IgD-negative memory B cell (primary cell): Measurements from ENCODE around the gene PRKN. TPM values are rescaled to one million over a fixed set of nuclear protein-coding genes. Genes with fewer than 3 reads are reported as not detected.

ENCODE experiments used
- H3K27ac Mint-ChIP-seq, 3 donors: one replicate each; pipeline ENCODE4 v1.8.0; 2020 to 2022; ENCODE audit warnings: mild to moderate bottlenecking in 3 of 3, mixed read lengths in 3 of 3, moderate library complexity in 1 of 3
- H3K27me3 Mint-ChIP-seq: one replicate; pipeline ENCODE4 v1.8.0; 2021; ENCODE audit warnings: mixed read lengths
- H3K36me3 Mint-ChIP-seq: one replicate; pipeline ENCODE4 v1.8.0; 2020; ENCODE audit warnings: mild to moderate bottlenecking, mixed read lengths
- H3K4me1 Mint-ChIP-seq, 3 donors: one replicate each; pipeline ENCODE4 v1.8.0; 2020 to 2022; ENCODE audit warnings: mixed read lengths in 3 of 3, mild to moderate bottlenecking in 1 of 3
- H3K4me3 Mint-ChIP-seq, 4 donors: one replicate each; pipeline ENCODE4 v1.8.0; 2020 to 2022; ENCODE audit warnings: mild to moderate bottlenecking in 4 of 4, mixed read lengths in 4 of 4, moderate library complexity in 3 of 4
- H3K9me3 Mint-ChIP-seq, 3 donors: one replicate each; pipeline ENCODE4 v1.8.0; 2020 to 2021; ENCODE audit warnings: mixed read lengths in 3 of 3, mild to moderate bottlenecking in 1 of 3
- polyA plus RNA-seq: library from polyadenylated mRNA; unstranded; fragments of 300-500 nt; fragmentation: Illumina TruSeq; gene quantifications from one replicate; pipeline ENCODE4 v1.2.3, GENCODE V29; 2021

PRKN gene
- polyA plus RNA-seq, 1 donor from 2014 or later, result 0.55 TPM

- H3K9me3 Mint-ChIP-seq, result peaks cover 0 to 2% (median 0%) of the 10 kb centered on the region in 3 donors
- H3K27ac Mint-ChIP-seq, result no peak overlapping the region
- H3K4me3 Mint-ChIP-seq, result no peak overlapping the region
- peaks cover 2% of the 10 kb centered on the region for H3K36me3 Mint-ChIP-seq
- no peaks in the 10 kb centered on the region for H3K27me3 Mint-ChIP-seq
- peaks cover 0 to 2% (median 0%) of the 10 kb centered on the region in 3 donors for H3K4me1 Mint-ChIP-seq
Measured at GRCh38 chr6:161444464-161444863, 1283.1 kb downstream of the PRKN start.

DNA sequence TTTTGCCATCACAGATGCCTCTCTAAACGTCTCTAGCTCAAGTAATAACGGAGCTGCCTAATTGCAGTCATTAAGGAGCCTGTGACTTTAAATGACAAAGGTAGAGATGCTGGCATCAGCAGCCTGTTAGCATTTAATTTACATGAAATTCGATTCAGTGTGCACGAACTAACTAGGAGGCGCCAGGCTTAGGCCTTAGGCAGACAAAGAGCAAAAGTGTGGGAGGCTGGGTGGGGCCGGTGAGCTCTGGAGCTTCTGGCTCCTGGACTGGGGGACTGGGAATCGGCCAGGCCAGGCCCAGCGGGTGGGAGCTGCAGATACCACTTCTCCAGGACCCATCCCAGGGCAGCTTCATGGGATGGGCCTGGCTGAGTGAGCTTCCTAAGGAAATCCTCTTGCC lies 1283.7 kb downstream of the PRKN start:
- Mint-ChIP-seq H3K27ac (no peak overlapping the region), H3K4me3 (no peak overlapping the region), H3K9me3 (peaks cover 0 to 2% (median 0%) of the 10 kb centered on the region in 3 donors), H3K36me3 (peaks cover 2% of the 10 kb centered on the region), H3K4me1 (peaks cover 0 to 2% (median 0%) of the 10 kb centered on the region in 3 donors), H3K27me3 (no peaks in the 10 kb centered on the region)

DNA sequence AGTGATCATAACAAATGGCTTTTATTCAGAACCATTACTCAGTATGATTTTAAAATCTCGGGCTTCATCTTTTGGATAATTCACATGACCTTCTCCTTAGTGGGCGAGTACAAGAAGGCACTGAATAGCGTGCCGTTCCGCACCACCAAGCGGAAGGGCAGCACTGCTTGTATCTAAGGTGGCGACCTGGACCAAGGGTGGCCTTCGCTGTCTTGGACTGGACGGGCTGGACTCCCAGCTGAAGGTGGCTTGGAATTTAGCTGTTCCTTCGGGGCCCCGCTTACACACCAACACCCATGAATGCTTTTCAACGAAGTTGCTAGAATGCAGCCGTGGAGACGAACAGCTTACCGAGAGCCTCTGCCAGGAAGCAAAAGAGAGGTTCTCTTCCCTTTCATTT lies 1285.1 kb downstream of the PRKN start:
- H3K36me3 Mint-ChIP-seq, result peaks cover 2% of the 10 kb centered on the region
- H3K9me3 Mint-ChIP-seq, result no peaks in the 10 kb centered on the region
- H3K27me3 Mint-ChIP-seq, result no peaks in the 10 kb centered on the region
- no peak overlapping the region for H3K27ac Mint-ChIP-seq
- H3K4me3 Mint-ChIP-seq, result no peak overlapping the region
- peaks cover 0 to 2% (median 0%) of the 10 kb centered on the region in 3 donors for H3K4me1 Mint-ChIP-seq

- no peak overlapping the region for H3K27ac Mint-ChIP-seq
- peaks cover 0 to 2% (median 0%) of the 10 kb centered on the region in 3 donors for H3K4me1 Mint-ChIP-seq
- H3K4me3 Mint-ChIP-seq, result no peak overlapping the region
- H3K9me3 Mint-ChIP-seq, result no peaks in the 10 kb centered on the region
- H3K27me3 Mint-ChIP-seq, result no peaks in the 10 kb centered on the region
- H3K36me3 Mint-ChIP-seq, result peaks cover 2% of the 10 kb centered on the region
Measured at GRCh38 chr6:161440299-161440698, 1287.3 kb downstream of the PRKN start.

DNA sequence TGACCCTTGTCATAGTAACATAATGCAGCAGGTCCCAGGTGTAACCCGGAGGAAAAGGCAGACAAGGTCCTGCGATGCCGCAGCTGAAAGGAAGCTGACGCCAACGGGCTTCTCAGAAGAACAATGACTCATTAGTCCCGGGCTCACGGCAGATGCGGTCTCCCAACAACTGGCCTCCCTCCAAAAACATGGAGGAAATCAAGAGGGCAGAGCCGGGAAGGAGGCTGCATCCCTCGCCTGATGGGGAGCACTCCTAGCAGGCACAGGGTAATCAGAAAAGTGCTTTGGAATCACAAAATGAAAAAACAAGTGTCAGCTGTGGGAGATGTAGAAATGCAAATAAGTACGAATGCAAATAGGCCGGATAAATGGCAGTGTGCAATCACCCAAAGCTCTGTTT lies 1288.5 kb downstream of the PRKN start:
- Mint-ChIP-seq H3K4me1 (peaks cover 0 to 2% (median 0%) of the 10 kb centered on the region in 3 donors), H3K4me3 (no peak overlapping the region), H3K27me3 (no peaks in the 10 kb centered on the region), H3K36me3 (no peaks in the 10 kb centered on the region), H3K9me3 (no peaks in the 10 kb centered on the region), H3K27ac (no peak overlapping the region)

DNA sequence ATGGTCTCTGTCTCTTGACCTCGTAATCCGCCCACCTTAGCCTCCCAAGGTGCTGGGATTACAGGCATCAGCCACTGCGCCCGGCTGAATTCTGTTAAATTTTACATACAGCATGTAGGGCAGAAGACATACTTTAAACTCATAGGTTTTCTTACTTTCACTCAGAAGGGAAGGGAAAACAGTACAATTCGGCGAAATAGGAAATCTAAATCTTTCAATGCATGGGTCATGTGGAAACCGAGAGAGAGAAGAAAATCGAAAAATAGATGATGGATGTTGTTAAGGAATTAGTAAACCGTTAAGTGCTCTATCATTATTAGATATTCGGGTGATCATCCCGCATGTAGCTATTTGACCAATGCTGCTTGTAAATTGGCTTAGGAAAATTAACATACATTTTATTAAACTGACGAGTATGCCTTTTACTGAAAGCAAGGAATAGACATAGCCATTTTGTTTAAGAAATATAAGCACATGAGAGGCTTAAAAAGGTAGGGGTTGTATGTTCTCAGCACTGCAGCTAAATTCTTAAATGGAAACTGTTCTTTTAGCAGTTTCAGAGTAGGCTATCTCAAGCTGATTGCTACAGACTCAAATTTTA lies 1289.0 kb downstream of the PRKN start:
- H3K4me1 Mint-ChIP-seq, result peaks cover 0 to 2% (median 0%) of the 10 kb centered on the region in 3 donors
- H3K4me3 Mint-ChIP-seq, result no peak overlapping the region
- no peak overlapping the region for H3K27ac Mint-ChIP-seq
- H3K36me3 Mint-ChIP-seq, result no peaks in the 10 kb centered on the region
- no peaks in the 10 kb centered on the region for H3K9me3 Mint-ChIP-seq
- H3K27me3 Mint-ChIP-seq, result no peaks in the 10 kb centered on the region

- Mint-ChIP-seq H3K9me3 (no peaks in the 10 kb centered on the region), H3K36me3 (no peaks in the 10 kb centered on the region), H3K4me1 (peaks cover 0 to 2% (median 0%) of the 10 kb centered on the region in 3 donors), H3K27me3 (no peaks in the 10 kb centered on the region), H3K4me3 (no peak overlapping the region), H3K27ac (no peak overlapping the region)
Measured at GRCh38 chr6:161437851-161438250, 1289.7 kb downstream of the PRKN start.

DNA sequence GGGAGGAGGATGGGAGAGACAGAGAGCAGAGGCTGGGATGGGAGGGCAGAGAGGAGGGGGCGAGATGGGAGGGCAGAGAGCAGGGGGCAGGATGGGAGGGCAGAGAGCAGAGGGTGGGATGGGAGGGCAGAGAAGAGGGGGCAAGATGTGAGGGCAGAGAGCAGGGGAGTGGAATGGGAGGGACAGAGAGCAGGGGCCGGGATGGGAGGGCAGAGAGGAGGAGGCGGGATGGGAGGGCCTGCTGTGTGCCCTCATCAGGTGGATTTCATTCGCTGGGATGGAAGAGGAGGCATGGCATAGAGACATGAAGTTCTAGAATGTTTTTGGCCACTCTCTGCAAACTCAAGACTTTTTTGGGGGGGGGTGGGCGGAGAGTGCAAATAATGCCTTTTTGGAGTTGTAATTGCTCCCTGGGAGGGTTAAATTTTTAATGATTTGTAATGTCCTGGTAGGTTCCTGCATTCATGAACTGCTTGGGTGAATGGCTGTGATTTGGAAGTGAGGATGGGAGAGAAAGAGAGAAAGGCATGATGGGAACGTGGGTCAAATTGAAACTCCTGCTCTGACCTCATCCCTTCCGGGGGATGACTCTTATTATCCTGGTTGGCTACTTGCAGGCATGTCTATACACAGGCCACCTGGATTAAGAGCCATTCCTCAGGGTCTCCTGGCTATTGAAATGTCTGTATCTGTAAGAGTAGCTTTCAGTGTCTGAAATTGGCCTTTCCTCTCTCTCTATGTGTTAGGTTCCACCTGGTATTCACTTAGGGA lies 1291.3 kb downstream of the PRKN start:
- H3K27me3 Mint-ChIP-seq, result no peaks in the 10 kb centered on the region
- H3K27ac Mint-ChIP-seq, result no peak overlapping the region
- peaks cover 0 to 2% (median 0%) of the 10 kb centered on the region in 3 donors for H3K4me1 Mint-ChIP-seq
- no peaks in the 10 kb centered on the region for H3K36me3 Mint-ChIP-seq
- no peak overlapping the region for H3K4me3 Mint-ChIP-seq
- no peaks in the 10 kb centered on the region for H3K9me3 Mint-ChIP-seq

GRCh38 chr6:161435748-161436070 lies 1291.9 kb downstream of the PRKN start:
- H3K9me3 Mint-ChIP-seq, result no peaks in the 10 kb centered on the region

GRCh38 chr6:161434921-161435747 lies 1292.4 kb downstream of the PRKN start:
- Mint-ChIP-seq H3K9me3 (no peaks in the 10 kb centered on the region), H3K4me3 (no peak overlapping the region), H3K27me3 (no peaks in the 10 kb centered on the region), H3K4me1 (no peaks in the 10 kb centered on the region), H3K36me3 (peaks cover under 1% of the 10 kb centered on the region), H3K27ac (no peak overlapping the region)

More at GRCh38 chr6:161435748-161436070, 1291.9 kb downstream of the PRKN start:
- Mint-ChIP-seq H3K4me1 (peaks cover 0 to under 1% (median 0%) of the 10 kb centered on the region in 3 donors), H3K27ac (no peak overlapping the region), H3K27me3 (no peaks in the 10 kb centered on the region), H3K36me3 (no peaks in the 10 kb centered on the region), H3K4me3 (no peak overlapping the region)

GRCh38 chr6:161434350-161434749 lies 1293.2 kb downstream of the PRKN start:
- H3K27ac Mint-ChIP-seq, result no peak overlapping the region
- peaks cover 0 to 1% (median 0%) of the 10 kb centered on the region in 3 donors for H3K9me3 Mint-ChIP-seq
- H3K4me1 Mint-ChIP-seq, result no peaks in the 10 kb centered on the region
- H3K27me3 Mint-ChIP-seq, result no peaks in the 10 kb centered on the region
- peaks cover 2% of the 10 kb centered on the region for H3K36me3 Mint-ChIP-seq
- H3K4me3 Mint-ChIP-seq, result no peak overlapping the region

GRCh38 chr6:161432546-161432945 lies 1295.0 kb downstream of the PRKN start:
- Mint-ChIP-seq H3K4me1 (no peaks in the 10 kb centered on the region), H3K27ac (no peak overlapping the region), H3K9me3 (peaks cover 0 to 3% (median 2%) of the 10 kb centered on the region in 3 donors), H3K4me3 (no peak overlapping the region), H3K27me3 (no peaks in the 10 kb centered on the region), H3K36me3 (peaks cover 2% of the 10 kb centered on the region)

DNA sequence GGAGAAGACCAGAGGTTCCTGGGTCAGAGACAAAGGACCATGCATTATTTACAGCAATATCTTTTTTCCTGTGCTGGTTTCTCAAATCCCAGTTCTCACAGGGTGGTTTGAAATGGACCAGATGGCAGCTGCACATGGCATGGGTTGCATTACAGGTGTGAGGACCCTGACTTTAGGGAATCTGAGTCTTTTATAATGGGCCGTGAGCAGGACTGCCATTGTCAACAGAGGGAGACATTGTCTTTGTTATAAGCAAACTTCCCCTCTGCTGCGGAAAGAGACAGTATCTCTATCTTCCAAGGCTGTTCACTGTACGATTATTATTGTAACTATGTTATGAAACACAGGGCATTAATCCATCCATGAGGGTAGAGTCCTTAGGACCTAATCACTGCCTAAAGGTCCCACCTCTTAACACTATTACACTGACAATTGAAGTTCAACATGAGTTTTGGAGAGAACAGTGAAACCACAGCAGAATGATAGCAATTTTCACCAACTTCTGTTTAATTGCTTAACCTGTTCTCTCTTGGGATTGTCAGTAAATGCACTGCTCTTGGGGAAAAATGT lies 1297.6 kb downstream of the PRKN start:
- Mint-ChIP-seq H3K4me3 (no peak overlapping the region), H3K27me3 (peaks cover under 1% of the 10 kb centered on the region), H3K4me1 (no peaks in the 10 kb centered on the region), H3K27ac (no peak overlapping the region), H3K36me3 (peaks cover 4% of the 10 kb centered on the region), H3K9me3 (peaks cover 0 to 3% (median 2%) of the 10 kb centered on the region in 3 donors)

GRCh38 chr6:161424421-161424820 lies 1303.1 kb downstream of the PRKN start:
- Mint-ChIP-seq H3K9me3 (peaks cover 0 to 4% (median 2%) of the 10 kb centered on the region in 3 donors), H3K27ac (no peak overlapping the region), H3K4me3 (no peak overlapping the region), H3K27me3 (peaks cover 2% of the 10 kb centered on the region), H3K4me1 (no peaks in the 10 kb centered on the region), H3K36me3 (peaks cover 2% of the 10 kb centered on the region)
